SK-N-SH treated with all-trans-retinoic acid at 6 μM for 48 hours (cell line): ENCODE measurements around the gene MATK.

Experiments used
- ATAC-seq: fragments of 200-7000 bp; cut with Tn5 transposase; 3 replicates; pipeline ENCODE4 v1.9.1; 2020; ENCODE audit warnings: mild to moderate bottlenecking, moderate library complexity
- ARNTL ChIP-seq: fragments of 450-650 bp; formaldehyde crosslinking; IDR thresholded peaks from 2 replicates; pipeline ENCODE4 v1.5.0; 2020; ENCODE audit warnings: low read depth, mild to moderate bottlenecking, moderate library complexity, borderline replicate concordance
- BACH2 ChIP-seq: fragments of 250-450 bp; sonication (Bioruptor Pico); IDR thresholded peaks from 2 replicates; pipeline ENCODE4 v1.9.0; 2021; ENCODE audit warnings: mild to moderate bottlenecking, borderline replicate concordance
- CSRNP3 ChIP-seq: fragments of 250-450 bp; sonication (Bioruptor Pico); IDR thresholded peaks from 2 replicates; pipeline ENCODE4 v1.5.1; 2021; ENCODE audit warnings: mild to moderate bottlenecking, moderate library complexity
- GLIS3 ChIP-seq: fragments of 250-450 bp; sonication (Bioruptor Pico); IDR thresholded peaks from 2 replicates; pipeline ENCODE4 v1.5.0; 2020; ENCODE audit warnings: mild to moderate bottlenecking, moderate library complexity
- OSR1 ChIP-seq: fragments of 250-450 bp; sonication (Bioruptor Pico); IDR thresholded peaks from 2 replicates; pipeline ENCODE4 v1.8.0; 2022; ENCODE audit warnings: moderate library complexity, mild to moderate bottlenecking, inconsistent platforms
- PPARA ChIP-seq: fragments of 250-450 bp; sonication (Bioruptor Pico); IDR thresholded peaks from 2 replicates; pipeline ENCODE4 v1.5.0; 2020; ENCODE audit warnings: mild to moderate bottlenecking, borderline replicate concordance
- RARB ChIP-seq: fragments of 250-450 bp; sonication (Bioruptor Pico); IDR thresholded peaks from 2 replicates; pipeline ENCODE4 v1.8.0; 2021; ENCODE audit warnings: mild to moderate bottlenecking, moderate library complexity
- TCF4 ChIP-seq: fragments of 250-450 bp; sonication (Bioruptor Pico); IDR thresholded peaks from 2 replicates; pipeline ENCODE4 v1.8.0; 2021; ENCODE audit warnings: mild to moderate bottlenecking, moderate library complexity, borderline replicate concordance
- TOX ChIP-seq: fragments of 250-450 bp; sonication (Bioruptor Pico); IDR thresholded peaks from 2 replicates; pipeline ENCODE4 v1.8.0; 2021; ENCODE audit warnings: mild to moderate bottlenecking, moderate library complexity, borderline replicate concordance
- TSHZ2 ChIP-seq: fragments of 250-450 bp; sonication (Bioruptor Pico); IDR thresholded peaks from 2 replicates; pipeline ENCODE4 v1.5.0; 2020; ENCODE audit warnings: mild to moderate bottlenecking, moderate library complexity
- ZFP3 ChIP-seq: fragments of 250-450 bp; sonication (Bioruptor Pico); IDR thresholded peaks from 2 replicates; pipeline ENCODE4 v1.5.0; 2020; ENCODE audit warnings: mild to moderate bottlenecking, moderate library complexity
- ZFP30 ChIP-seq: fragments of 450-650 bp; formaldehyde crosslinking; IDR thresholded peaks from 2 replicates; pipeline ENCODE4 v1.5.0; 2022; ENCODE audit warnings: mild to moderate bottlenecking, moderate library complexity
- ZNF565 ChIP-seq: fragments of 450-650 bp; formaldehyde crosslinking; conservative IDR thresholded peaks from 2 replicates; pipeline ENCODE4 v1.5.0; 2020; ENCODE audit warnings: low read depth, mild to moderate bottlenecking, moderate library complexity
- ZNF8 ChIP-seq: fragments of 450-650 bp; formaldehyde crosslinking; IDR thresholded peaks from 2 replicates; pipeline ENCODE4 v1.5.0; 2020; ENCODE audit warnings: mild to moderate bottlenecking, moderate library complexity
- TF ChIP-seq, protein P1 (sequence below): fragments of 250-450 bp; sonication (Bioruptor Pico); IDR thresholded peaks from 2 replicates; pipeline ENCODE4 v1.8.0; 2020; ENCODE audit warnings: mild to moderate bottlenecking, moderate library complexity, borderline replicate concordance
- TF ChIP-seq, protein P2 (sequence below): fragments of 250-450 bp; sonication (Bioruptor Pico); IDR thresholded peaks from 2 replicates; pipeline ENCODE4 v1.8.0; 2021; ENCODE audit warnings: low read depth, mild to moderate bottlenecking, moderate library complexity, borderline replicate concordance

Gene MATK

DNA sequence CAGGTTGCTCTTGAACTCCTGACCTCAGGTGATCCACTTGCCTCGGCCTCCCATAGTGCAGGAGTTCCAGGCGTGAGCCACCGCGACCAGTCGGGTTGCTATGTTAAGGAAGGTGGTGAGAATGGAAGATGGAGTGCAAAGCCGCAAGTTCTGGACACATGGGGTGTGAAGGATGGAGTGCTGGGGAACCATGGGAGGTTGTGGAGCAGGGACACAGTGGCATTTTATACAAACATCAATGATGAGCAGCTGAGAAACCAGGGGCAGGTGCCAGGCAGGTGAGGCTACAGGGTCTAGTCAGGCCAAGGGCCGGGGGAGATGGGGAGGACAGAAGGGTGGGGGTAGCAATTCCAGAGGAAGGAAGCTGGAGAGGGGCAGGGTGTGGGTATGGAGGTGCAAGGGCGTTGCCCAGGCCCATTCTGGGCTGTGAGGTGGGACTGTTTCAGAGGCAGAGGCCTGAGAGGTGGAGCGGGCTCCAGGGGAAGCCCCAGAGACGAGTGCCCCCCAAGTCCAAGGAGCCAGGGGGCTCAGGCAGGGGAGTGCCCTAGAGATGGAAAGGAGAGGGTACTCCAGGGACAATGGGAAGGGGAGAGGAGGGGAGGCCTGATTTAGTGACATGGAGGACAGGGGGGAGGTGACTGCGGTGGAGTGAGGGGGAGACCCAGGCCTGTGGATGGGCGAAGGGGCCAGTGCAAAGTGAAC lies 12.2 kb downstream of the MATK start:
- ATAC-seq = no peak
- no peak for TF ChIP-seq ZFP3 (CRISPR knock-in tag)

- no peak for TF ChIP-seq BACH2 (CRISPR knock-in tag)
- ATAC-seq = no peak
Observed at GRCh38 chr19:3771906-3772455, 14.2 kb downstream of the MATK start, which contains the start of gene RAX2. RAX2 (minus strand) TSS chr19:3772228; CDS start chr19:3771742, 486 bp downstream.

DNA sequence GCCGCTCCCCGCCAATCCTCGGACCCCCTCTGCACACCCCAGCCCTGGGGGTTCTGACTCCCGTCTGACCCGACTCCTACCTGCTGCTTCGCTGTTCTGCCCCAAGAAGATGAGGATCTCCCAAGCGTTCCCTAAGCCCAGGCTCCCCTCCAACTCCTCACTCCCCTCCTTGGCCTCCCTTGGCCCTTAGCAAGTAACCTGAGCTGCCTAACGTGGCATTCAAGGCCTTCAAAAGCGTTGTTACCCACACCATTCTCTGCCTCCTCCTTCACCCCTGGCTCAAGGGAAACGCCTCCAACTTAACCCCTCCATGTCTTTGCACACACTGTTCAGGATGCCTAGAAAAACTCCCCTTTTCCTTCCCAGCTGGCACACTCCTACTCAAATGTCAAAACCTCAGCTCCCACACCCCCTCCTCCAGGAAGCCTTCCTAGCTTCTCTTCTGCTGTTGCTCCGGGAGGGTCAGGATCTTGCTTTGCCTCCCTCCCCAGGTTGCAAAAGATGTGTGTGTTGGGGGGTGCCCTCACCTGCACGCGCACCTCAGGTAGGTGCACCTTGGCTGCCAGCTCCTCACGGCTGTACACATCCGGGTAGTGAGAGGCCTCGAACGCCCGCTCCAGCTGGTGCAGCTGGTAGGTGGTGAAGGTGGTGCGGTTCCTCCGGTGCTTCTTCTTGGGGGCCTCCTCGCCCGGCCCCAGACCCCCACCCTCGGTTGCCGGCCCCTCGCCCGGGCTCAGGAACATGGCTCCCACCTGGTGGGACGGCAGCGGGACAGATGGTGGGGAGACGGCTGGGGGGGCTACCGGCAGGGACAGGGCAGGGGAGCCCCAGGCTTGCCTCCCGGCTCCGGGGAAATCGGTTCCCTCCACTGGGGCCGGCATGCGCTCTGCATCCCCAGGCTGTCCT lies 14.9 kb downstream of the MATK start:
- TF ChIP-seq ZFP3 (CRISPR knock-in tag) = peak; percentile 98
- TF ChIP-seq OSR1 (CRISPR knock-in tag) = no peak
- ATAC-seq = no peak

GRCh38 chr19:3770136-3770999 lies 15.8 kb downstream of the MATK start:
- no peak for TF ChIP-seq PPARA (CRISPR knock-in tag)
- ATAC-seq = no peak; the same call in 2 of the 3 replicates

- peak; percentile 10; the same call in 2 of the 3 replicates for ATAC-seq
- TF ChIP-seq ZNF565 (no peak), RARB (CRISPR knock-in tag) (no peak), ZFP30 (no peak), CSRNP3 (CRISPR knock-in tag) (no peak), TOX (no peak)
- TF ChIP-seq, protein P1, sequence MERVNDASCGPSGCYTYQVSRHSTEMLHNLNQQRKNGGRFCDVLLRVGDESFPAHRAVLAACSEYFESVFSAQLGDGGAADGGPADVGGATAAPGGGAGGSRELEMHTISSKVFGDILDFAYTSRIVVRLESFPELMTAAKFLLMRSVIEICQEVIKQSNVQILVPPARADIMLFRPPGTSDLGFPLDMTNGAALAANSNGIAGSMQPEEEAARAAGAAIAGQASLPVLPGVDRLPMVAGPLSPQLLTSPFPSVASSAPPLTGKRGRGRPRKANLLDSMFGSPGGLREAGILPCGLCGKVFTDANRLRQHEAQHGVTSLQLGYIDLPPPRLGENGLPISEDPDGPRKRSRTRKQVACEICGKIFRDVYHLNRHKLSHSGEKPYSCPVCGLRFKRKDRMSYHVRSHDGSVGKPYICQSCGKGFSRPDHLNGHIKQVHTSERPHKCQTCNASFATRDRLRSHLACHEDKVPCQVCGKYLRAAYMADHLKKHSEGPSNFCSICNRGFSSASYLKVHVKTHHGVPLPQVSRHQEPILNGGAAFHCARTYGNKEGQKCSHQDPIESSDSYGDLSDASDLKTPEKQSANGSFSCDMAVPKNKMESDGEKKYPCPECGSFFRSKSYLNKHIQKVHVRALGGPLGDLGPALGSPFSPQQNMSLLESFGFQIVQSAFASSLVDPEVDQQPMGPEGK (CRISPR knock-in tag) = no peak
Observed at GRCh38 chr19:3769494-3769893, 16.7 kb downstream of the MATK start.

- no peak for ATAC-seq
- TF ChIP-seq ZNF8 (CRISPR knock-in tag) (no peak), ZFP30 (no peak), TSHZ2 (CRISPR knock-in tag) (no peak), ZFP3 (CRISPR knock-in tag) (no peak), ZNF565 (no peak), TOX (no peak), GLIS3 (CRISPR knock-in tag) (no peak), PPARA (CRISPR knock-in tag) (no peak), ARNTL (no peak), BACH2 (CRISPR knock-in tag) (no peak), CSRNP3 (CRISPR knock-in tag) (no peak), TCF4 (CRISPR knock-in tag) (no peak)
- TF ChIP-seq, protein P1 (CRISPR knock-in tag) = no peak
- TF ChIP-seq, protein P2, sequence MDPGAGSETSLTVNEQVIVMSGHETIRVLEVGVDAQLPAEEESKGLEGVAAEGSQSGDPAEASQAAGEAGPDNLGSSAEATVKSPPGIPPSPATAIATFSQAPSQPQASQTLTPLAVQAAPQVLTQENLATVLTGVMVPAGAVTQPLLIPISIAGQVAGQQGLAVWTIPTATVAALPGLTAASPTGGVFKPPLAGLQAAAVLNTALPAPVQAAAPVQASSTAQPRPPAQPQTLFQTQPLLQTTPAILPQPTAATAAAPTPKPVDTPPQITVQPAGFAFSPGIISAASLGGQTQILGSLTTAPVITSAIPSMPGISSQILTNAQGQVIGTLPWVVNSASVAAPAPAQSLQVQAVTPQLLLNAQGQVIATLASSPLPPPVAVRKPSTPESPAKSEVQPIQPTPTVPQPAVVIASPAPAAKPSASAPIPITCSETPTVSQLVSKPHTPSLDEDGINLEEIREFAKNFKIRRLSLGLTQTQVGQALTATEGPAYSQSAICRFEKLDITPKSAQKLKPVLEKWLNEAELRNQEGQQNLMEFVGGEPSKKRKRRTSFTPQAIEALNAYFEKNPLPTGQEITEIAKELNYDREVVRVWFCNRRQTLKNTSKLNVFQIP = no peak
Observed at GRCh38 chr19:3768748-3769099, 17.5 kb downstream of the MATK start.
